Upper lobe of left lung (tissue), 6 donors: ENCODE data around the gene CLEC19A. TPM values are rescaled to one million over a fixed set of nuclear protein-coding genes. Genes with fewer than 3 reads are reported as not detected.

Source experiments
- ATAC-seq, 2 donors: fragments of 200-7000 bp; cut with Tn5 transposase; one replicate each; pipeline ENCODE4 v1.9.1; 2022; ENCODE audit warnings: mild to moderate bottlenecking in 2 of 2, moderate library complexity in 2 of 2; ENCODE audit not compliant: low FRiP score in 2 of 2
- DNase-seq, 2 donors: peaks; one replicate each; pipeline ENCODE4 v3.0.0-alpha.2; 2019 to 2020
- H3K27ac ChIP-seq, 4 donors: fragments of 200-600 bp; sonication (generic); one replicate each; pipeline ENCODE4 v1.5.1; 2016 to 2019
- H3K27me3 ChIP-seq, 4 donors: fragments of 200-600 bp; sonication (generic); one replicate each; pipeline ENCODE4 v1.5.1; 2017 to 2019
- H3K36me3 ChIP-seq, 4 donors: fragments of 200-600 bp; sonication (generic); one replicate each; pipeline ENCODE4 v1.5.1; 2016 to 2019
- H3K4me1 ChIP-seq, 4 donors: fragments of 200-600 bp; sonication (generic); one replicate each; pipeline ENCODE4 v1.5.1; 2018 to 2019
- H3K4me3 ChIP-seq, 4 donors: fragments of 200-600 bp; sonication (generic); one replicate each; pipeline ENCODE4 v1.5.1; 2017 to 2019; ENCODE audit warnings: mild to moderate bottlenecking in 2 of 4, moderate library complexity in 1 of 4
- H3K9me3 ChIP-seq, 4 donors: fragments of 200-600 bp; sonication (generic); one replicate each; pipeline ENCODE4 v1.5.1; 2018 to 2019
- CTCF ChIP-seq, 6 experiments: fragments of 450-650 bp in 4 of 6; fragments of 200-600 bp in 2 of 6; sonication (generic) in 2 of 6; IDR thresholded peaks; one replicate each; pipeline ENCODE4 v1.5.1; 2016 to 2019; ENCODE audit warnings: antibody characterized with exemption in 6 of 6
- EP300 ChIP-seq, 4 donors: sonication (generic); formaldehyde crosslinking; IDR thresholded peaks; one replicate each; pipeline ENCODE4 v1.5.1; 2017; ENCODE audit warnings: antibody characterized with exemption in 4 of 4, control low read depth in 2 of 4
- POLR2A ChIP-seq, 4 donors: fragments of 450-650 bp; IDR thresholded peaks; one replicate each; pipeline ENCODE4 v1.5.1; 2016 to 2017; ENCODE audit warnings: antibody characterized with exemption in 4 of 4, mild to moderate bottlenecking in 2 of 4
- POLR2AphosphoS5 ChIP-seq, 2 donors: sonication (generic); formaldehyde crosslinking; IDR thresholded peaks; one replicate each; pipeline ENCODE4 v1.5.1; 2017; ENCODE audit warnings: antibody characterized with exemption in 2 of 2
- WGBS, 2 donors: methylation state at CpG; one replicate each; pipeline ENCODE4 v1.1.5; 2017 to 2018; 5-methylcytosine and 5-hydroxymethylcytosine counted together
- total RNA-seq, 6 donors: library from RNA; depleted of rRNA in 4 of 6; stranded (reverse); fragments of >200 nt in 4 of 6; gene quantifications; one replicate each; pipeline versions ENCODE4 v1.1.0 to v1.2.1, GENCODE V29; 2016 to 2021
- donor health status: DM: no; HTN: no; CAD: no; lungs with moderate emphysema.
- donor health status: DM: no; HTN: yes; CAD: no; lungs with severe emphysema.

CLEC19A gene
- total RNA-seq, 6 donors from 2014 or later = not detected

- Histone ChIP-seq H3K27ac (no peak overlapping the region), H3K36me3 (peaks cover 0 to 9% (median 3%) of the 10 kb centered on the region in 4 donors), H3K27me3 (no peaks in the 10 kb centered on the region), H3K9me3 (peaks cover 0 to 3% (median 0%) of the 10 kb centered on the region in 4 donors), H3K4me1 (no peaks in the 10 kb centered on the region), H3K4me3 (no peak overlapping the region)
- DNase-seq (no peak), ATAC-seq (no peak)
- WGBS, 2 donors = 80 to 81% methylated on average over 4 of the region's 4 CpGs
- no peak for TF ChIP-seq POLR2A (IDR thresholded peaks at IDR 0.05)
- TF ChIP-seq CTCF (IDR thresholded peaks at IDR 0.05) = no peak
- no peak for TF ChIP-seq EP300 (IDR thresholded peaks at IDR 0.05)
- TF ChIP-seq POLR2AphosphoS5 (IDR thresholded peaks at IDR 0.05) = no peak
Observed at GRCh38 chr16:19264123-19264673, 21.3 kb upstream of the CLEC19A start.

DNA sequence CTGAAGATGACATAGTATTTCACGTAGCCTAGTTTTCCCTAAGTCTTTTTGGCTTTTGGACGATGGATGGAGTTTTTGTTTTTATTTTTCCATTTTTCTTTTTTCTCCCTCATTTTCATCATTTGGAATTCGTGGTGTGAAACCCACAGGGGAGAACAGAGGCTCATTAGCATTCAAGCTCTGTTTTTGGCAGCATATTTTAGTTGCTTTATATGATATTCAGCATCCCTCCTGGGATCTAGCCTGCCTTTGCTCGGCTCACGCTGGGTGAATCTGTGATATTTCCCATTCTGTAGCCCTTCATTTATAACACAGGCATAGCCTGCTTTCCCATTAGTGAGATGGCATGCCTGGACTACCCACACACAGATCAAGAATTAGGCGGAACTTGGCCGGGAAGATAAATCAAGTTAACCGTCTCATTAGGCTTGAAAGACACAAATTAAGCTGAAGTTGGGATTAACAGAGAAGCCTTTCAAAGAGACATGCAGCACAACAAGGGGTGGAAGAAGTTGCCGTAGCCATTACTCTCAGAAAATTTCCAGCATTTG is 20.1 kb upstream of the CLEC19A start:
- no peaks in the 10 kb centered on the region for H3K27me3 ChIP-seq
- TF ChIP-seq EP300 (IDR thresholded peaks at IDR 0.05) (no peak), CTCF (IDR thresholded peaks at IDR 0.05) (no peak), POLR2AphosphoS5 (IDR thresholded peaks at IDR 0.05) (no peak), POLR2A (IDR thresholded peaks at IDR 0.05) (no peak)
- no peak overlapping the region for H3K4me3 ChIP-seq
- H3K36me3 ChIP-seq = peaks cover 0 to 9% (median 3%) of the 10 kb centered on the region in 4 donors
- no peak for DNase-seq
- no peaks in the 10 kb centered on the region for H3K4me1 ChIP-seq
- H3K27ac ChIP-seq = no peak overlapping the region
- WGBS, 2 donors = 88 to 90% methylated on average over 9 of the region's 9 CpGs
- H3K9me3 ChIP-seq = peaks cover 0 to 3% (median 0%) of the 10 kb centered on the region in 4 donors
- ATAC-seq = no peak

DNA sequence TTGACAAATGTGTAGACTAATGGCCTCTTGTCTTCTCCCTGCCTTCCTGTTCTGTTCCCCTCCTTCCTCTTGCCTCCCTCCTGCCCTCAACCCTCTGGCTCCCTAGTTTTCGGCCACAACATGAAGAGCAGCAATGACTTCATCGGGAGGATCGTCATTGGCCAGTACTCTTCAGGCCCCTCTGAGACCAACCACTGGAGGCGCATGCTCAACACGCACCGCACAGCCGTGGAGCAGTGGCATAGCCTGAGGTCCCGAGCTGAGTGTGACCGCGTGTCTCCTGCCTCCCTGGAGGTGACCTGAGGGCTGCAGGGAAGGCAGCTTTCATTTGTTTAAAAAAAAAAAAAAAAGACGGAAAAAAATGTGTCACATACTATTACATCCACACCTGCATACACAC is 18.8 kb upstream of the CLEC19A start:
- Histone ChIP-seq H3K27ac (no peak overlapping the region), H3K9me3 (peaks cover 0 to 3% (median 0%) of the 10 kb centered on the region in 4 donors), H3K27me3 (no peaks in the 10 kb centered on the region), H3K36me3 (peaks cover 0 to 9% (median 3%) of the 10 kb centered on the region in 4 donors), H3K4me1 (no peaks in the 10 kb centered on the region), H3K4me3 (no peak overlapping the region)
- no peak for TF ChIP-seq POLR2AphosphoS5 (IDR thresholded peaks at IDR 0.05)
- no peak for TF ChIP-seq POLR2A (IDR thresholded peaks at IDR 0.05)
- TF ChIP-seq CTCF (IDR thresholded peaks at IDR 0.05) = no peak
- no peak for ATAC-seq
- no peak for DNase-seq
- 92 to 97% methylated on average over 11 of the region's 11 CpGs for WGBS, 2 donors

DNA sequence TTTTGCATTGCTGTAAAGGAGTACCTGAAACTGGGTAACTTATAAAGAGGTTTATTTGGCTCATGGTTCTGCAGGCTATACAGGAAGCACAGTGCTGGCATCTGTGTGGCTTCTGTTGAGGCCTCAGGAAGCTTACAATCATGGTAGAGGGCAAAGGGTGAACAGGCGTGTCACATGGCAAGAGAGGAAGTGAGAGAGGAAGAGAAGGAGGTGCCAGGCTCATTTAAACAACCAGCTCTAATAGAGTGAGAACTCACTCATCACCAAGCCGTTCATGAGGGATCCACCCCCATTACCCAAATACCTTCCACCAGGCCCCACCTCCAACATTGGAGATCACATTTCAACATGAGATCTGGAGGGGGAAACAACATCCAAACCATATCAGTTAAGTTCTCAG is 16.4 kb upstream of the CLEC19A start:
- Histone ChIP-seq H3K4me3 (no peak overlapping the region), H3K27me3 (no peaks in the 10 kb centered on the region), H3K36me3 (peaks cover 0 to 9% (median 3%) of the 10 kb centered on the region in 4 donors), H3K9me3 (peaks cover 0 to 3% (median 0%) of the 10 kb centered on the region in 4 donors), H3K27ac (no peak overlapping the region), H3K4me1 (no peaks in the 10 kb centered on the region)
- ATAC-seq (no peak), DNase-seq (no peak)
- 66 to 75% methylated on average over 2 of the region's 2 CpGs for WGBS, 2 donors
- TF ChIP-seq EP300 (IDR thresholded peaks at IDR 0.05) (no peak), CTCF (IDR thresholded peaks at IDR 0.05) (no peak), POLR2A (IDR thresholded peaks at IDR 0.05) (no peak), POLR2AphosphoS5 (IDR thresholded peaks at IDR 0.05) (no peak)
